ENCODE data around the gene GBF1. TPM values are rescaled to one million over a fixed set of nuclear protein-coding genes. Genes with fewer than 3 reads are reported as not detected.

Gene GBF1
- total RNA-seq, 1 donor from 2014 or later, result 10.3 TPM

DNA sequence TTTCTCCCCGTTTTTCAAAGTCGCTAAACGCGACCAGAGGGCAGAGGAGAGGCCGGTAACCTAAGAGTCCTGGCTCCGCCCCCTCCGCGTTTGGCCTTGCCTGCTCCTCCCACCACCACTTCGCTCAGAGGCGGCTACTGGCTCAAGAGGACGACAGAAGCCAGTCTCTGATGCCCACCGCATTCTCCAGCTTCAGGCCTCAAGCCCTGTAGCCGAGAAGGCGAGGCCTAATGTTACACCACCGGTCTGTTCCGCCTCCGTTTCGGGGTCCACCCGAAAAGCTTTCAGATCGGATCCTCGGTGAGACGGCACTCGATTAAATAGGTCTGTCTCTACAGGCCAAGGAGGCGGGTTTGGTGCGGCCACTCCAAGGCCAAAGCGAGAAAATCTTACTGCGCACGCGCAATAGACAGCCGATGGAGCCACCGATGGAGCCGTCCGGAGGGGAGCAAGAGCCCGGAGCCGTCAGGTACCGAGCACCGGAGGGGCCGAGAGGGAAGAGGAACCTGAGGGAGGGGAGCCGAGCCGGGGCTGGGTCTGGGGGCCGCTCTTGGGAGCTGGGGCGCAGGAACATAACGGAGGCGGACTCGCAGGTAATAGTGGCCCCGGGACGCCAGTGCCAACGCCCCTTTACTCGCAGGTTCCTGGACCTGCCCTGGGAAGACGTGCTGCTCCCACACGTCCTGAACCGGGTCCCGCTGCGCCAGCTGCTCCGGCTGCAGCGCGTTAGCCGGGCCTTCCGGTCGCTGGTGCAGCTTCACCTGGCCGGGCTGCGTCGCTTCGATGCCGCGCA lies 175.6 kb downstream of the GBF1 start, which contains the start of gene FBXL15:
Gene FBXL15, plus strand, starts transcription at position 123 of the 793 bp plus-strand sequence. Its CDS starts 294 bp downstream, at position 417.
- peak; percentile 95 to 97 for DNase-seq (ENCODE audit: low read depth in 2 of 2)

DNA sequence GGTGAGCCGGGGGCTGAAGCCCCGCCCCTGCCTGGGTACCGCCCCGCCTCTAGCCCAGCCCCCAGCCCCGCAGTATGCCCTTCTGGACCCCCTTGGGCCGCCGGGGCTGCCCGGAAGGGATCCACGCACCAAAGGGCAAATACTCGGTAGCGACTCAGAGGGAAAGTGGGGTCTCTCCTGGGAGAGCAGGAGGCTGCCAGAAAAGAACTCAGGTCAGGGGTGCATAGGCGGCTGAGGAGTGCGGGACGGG lies 176.1 kb downstream of the GBF1 start:
- DNase-seq (ENCODE audit: low read depth in 2 of 2), result no peak

DNA sequence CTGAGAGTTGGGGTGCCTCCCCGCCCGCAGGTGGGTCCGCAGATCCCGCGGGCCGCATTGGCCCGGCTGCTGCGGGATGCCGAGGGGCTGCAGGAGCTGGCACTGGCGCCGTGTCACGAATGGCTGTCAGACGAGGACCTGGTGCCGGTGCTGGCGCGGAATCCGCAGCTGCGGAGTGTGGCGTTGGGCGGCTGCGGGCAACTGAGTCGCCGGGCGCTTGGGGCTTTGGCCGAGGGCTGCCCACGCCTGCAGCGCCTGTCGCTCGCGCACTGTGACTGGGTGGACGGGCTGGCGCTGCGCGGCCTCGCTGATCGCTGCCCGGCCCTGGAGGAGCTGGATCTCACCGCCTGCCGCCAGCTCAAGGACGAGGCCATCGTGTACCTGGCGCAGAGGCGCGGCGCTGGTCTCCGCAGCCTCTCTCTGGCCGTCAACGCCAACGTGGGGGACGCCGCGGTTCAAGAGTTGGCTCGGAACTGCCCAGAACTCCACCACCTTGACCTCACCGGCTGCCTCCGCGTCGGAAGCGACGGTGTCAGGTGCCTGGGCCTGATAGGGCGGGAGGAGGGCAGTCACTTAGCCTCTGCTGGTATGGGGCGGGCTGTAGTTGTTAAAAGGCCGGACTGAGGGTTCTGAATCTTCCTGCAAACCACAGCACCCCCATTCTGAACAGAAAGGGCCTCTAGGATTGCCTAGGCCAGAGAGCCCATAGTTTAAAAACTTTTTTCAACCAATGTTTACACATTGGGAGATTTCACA lies 176.6 kb downstream of the GBF1 start:
- DNase-seq (ENCODE audit: low read depth in 2 of 2), result peak; percentile 20 to 33

DNA sequence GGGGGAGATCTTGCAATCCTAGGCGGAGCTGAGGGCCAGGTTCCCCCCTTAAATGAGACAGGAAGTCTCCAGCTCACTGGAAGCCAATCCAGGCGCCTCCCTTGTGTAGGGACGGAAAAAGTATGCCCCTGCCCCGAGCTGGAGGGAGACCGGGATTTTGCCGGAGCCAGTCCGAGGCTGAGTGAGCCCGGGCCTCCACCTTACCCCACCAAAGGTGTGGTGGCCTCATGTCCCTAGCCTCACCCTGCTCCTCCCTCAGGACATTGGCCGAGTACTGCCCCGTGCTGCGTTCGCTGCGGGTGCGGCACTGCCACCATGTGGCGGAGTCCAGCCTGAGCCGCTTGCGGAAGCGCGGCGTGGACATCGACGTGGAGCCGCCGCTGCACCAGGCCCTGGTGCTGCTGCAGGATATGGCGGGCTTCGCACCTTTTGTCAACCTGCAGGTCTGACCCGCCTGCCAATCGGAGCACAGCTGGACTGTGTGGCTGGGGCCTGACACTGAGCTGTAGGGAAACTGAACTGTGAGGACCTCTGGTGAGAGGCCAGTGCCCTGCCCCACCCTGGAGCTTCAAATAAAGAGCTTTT lies 177.3 kb downstream of the GBF1 start:
- peak; percentile 83 to 88 for DNase-seq (ENCODE audit: low read depth in 2 of 2)

DNA sequence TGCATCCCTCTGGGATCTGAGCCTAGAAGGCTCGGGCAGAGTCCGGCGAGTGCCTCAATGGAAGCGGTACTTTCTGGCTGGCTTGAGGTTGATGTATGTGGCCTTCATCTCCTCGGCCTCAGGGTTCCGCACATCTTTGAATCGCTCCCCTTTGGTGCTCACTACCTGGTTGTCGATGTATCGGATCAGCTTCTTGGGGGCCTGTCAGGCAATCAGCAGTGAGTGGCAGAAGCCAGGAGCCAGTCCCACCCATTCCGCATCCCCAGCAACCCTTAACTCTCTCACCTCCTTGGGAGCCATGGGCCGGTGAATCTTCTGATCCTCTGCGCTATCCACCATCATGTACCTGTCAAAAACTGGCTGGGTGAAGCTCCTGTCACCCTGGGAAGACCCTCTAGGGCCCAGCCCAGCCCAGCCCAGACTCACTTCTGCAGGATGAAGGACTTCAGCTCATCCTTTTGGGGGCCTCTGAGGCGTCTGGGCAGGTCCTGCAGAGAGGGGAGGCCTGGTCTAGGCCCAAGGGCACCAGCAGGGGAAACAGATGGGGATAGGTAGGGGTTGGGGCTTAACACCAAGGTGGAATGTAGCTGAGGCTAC lies 178.1 kb downstream of the GBF1 start:
- DNase-seq (ENCODE audit: low read depth in 2 of 2), result no peak

DNA sequence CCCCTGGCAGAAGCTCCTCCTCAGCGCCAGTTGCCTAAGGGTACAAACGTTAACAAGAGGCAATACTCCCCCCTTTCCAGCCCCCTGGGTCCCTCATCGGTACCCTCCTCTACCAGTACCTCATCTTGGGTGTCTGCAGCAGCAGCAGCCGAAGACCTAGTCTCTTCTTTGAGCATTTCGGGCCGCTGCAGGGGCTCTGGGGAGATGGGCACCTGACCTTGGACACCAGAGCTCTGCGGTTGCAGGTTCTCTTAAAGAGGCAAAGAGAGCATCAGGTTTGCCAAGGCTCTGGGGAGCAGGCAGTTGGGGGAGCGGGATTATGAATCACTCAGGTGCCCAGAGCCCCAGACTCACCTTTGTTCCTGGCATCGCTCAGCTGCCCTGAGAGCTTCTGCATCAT lies 178.8 kb downstream of the GBF1 start:
- DNase-seq (ENCODE audit: low read depth in 2 of 2), result no peak

DNA sequence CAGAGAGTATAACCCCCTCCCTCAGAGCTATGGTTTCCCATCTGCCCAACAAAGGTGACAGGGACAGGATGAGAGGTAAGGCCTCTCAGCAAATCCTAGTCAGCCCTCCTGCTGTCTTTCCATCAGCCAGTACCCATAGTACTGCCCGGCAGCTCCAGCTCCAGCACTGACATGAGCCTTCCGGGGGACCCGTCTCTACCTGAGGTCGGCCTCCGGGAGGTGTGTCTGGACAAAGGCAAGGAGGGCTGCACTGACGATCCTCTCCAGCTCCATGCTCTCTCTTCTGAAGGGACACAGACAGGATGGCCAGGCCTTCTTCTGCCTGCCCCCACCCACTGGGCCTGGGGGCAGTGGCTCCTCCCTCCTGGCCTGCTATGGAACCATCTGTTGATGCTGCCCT lies 179.6 kb downstream of the GBF1 start:
- DNase-seq (ENCODE audit: low read depth in 2 of 2), result no peak

DNA sequence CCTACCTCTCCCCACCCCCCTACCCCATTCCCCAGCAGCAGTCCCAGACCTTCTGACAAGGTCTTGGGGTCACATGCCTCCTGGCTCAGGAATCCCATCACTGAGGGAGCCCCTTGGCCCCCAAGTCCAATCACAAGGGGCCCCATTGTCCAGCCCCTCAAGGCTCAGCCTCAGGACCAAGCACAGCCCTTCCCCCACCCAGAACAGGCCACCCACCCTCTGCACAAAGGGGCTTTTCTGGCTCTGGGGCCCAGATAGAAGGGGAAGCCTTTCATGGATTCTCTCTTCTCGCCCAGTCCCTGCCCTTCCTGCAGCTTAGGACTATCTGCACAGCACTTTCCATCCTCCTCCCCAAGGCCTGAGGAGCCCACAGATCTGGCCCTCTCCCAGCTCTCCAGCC lies 180.1 kb downstream of the GBF1 start:
- no peak for DNase-seq (ENCODE audit: low read depth in 2 of 2)

DNA sequence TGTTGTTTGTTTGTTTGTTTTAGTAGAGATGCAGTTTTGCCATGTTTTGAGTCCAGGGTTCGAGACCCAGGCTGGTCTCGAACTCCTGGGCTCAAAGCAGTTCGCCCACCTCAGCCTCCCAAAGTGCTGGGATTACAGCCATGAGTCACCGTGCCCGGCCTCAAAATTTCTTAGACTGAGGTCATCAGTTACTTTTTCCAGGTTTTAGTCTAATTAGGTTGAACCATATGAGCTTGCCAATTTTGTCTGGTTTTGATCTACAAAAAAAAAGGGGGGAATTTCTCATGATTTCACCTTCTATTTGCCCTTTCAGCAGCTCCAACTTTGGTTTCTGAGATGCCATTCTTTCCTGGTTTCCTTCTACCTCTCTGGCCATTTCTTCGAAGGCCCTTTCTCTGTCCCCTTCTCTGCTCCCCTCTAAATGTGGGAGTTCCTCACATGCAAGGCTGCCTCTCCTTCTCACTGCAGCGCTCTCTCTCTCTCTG lies 181.5 kb downstream of the GBF1 start:
- no peak for DNase-seq (ENCODE audit: low read depth in 2 of 2)

DNA sequence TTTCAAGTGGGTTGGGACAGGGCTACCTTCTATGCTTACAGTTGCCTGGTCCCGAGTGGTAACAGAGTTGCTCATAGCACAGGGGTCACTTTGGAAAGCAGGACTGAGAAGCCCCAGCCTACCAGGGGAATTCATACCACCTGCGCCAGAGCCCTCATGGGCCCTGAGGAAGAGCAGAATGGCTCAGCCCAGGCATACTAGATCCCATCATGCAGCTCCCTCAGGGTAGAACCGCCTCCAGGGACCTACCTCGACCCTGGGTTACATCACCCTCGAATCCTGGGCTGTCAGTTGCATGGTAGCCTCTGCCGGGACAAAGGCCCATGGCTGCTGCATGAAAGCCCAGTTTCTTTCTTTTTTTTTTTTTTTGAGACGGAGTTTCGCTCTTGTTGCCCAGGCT lies 184.1 kb downstream of the GBF1 start:
- DNase-seq (ENCODE audit: low read depth in 2 of 2), result no peak

DNA sequence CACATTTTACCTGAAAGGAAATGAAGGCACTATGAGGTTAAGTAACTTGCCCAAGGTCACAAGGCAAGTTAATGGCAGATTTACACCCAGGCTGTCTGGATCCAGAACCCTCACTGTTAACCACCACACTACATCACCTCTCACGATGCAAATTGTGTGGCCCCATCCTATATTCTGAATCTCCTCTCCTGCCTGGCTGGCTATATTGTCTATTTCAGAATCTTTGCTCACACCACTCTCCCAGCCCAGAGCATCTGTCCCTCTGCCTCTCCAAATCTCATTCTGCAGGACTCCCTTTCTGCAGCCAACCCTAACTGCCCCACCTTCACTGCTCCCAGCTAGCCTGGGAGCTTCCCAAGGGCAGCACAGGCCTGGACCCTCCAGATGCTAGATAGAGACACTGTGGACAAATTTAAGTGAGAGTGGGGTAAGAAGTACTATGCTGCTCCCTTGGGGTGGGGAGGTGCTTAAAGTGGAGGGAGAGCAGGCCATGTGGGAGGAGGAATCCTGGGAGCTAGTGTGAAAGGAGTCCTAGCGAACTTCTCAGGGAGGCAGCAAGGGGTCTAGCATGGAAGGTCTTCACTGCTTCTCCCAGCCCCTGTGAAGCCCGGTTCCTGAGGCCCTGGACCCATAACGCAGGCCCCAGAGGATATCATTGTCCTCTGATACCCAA lies 186.3 kb downstream of the GBF1 start:
- DNase-seq (ENCODE audit: low read depth in 2 of 2), result no peak

Other genes with a start within 250 kb of the GBF1 start
- 4.1 and 4.8 TPM in 2 replicates for gene ARMH3, start 189.4 kb upstream of the GBF1 start, total RNA-seq
- gene HPS6, start 180.2 kb upstream of the GBF1 start, total RNA-seq, result 22.7 and 31.5 TPM in 2 replicates
- 31.4 and 41.1 TPM in 2 replicates for gene LDB1, start 125.2 kb upstream of the GBF1 start, total RNA-seq
- 5.7 and 8.9 TPM in 2 replicates for gene PPRC1, start 112.5 kb upstream of the GBF1 start, total RNA-seq
- gene NOLC1, start 93.1 kb upstream of the GBF1 start, total RNA-seq, result 15.7 and 18.3 TPM in 2 replicates
- not detected in 2 replicates for gene ELOVL3, start 19.2 kb upstream of the GBF1 start, total RNA-seq
- not detected in 2 replicates for gene PITX3, start 4.0 kb upstream of the GBF1 start, total RNA-seq
- gene NFKB2, start 150.2 kb downstream of the GBF1 start, total RNA-seq, result 12.0 and 16.9 TPM in 2 replicates
- gene PSD, start 173.3 kb downstream of the GBF1 start, total RNA-seq, result under 0.01 and 0.60 TPM in 2 replicates
- gene FBXL15, start 175.3 kb downstream of the GBF1 start, total RNA-seq, result 4.8 and 6.3 TPM in 2 replicates
- 32.9 and 36.3 TPM in 2 replicates for gene CUEDC2, start 187.0 kb downstream of the GBF1 start, total RNA-seq
- 0.22 TPM in 1 of 2 replicates, not detected in the other for gene C10orf95, start 206.0 kb downstream of the GBF1 start, total RNA-seq